Measurements from ENCODE around the gene STK24. TPM values are rescaled to one million over a fixed set of nuclear protein-coding genes. Genes with fewer than 3 reads are reported as not detected.

Gene STK24
- total RNA-seq, 2 donors from 2014 or later, result 55.8 to 63.2 TPM

DNA sequence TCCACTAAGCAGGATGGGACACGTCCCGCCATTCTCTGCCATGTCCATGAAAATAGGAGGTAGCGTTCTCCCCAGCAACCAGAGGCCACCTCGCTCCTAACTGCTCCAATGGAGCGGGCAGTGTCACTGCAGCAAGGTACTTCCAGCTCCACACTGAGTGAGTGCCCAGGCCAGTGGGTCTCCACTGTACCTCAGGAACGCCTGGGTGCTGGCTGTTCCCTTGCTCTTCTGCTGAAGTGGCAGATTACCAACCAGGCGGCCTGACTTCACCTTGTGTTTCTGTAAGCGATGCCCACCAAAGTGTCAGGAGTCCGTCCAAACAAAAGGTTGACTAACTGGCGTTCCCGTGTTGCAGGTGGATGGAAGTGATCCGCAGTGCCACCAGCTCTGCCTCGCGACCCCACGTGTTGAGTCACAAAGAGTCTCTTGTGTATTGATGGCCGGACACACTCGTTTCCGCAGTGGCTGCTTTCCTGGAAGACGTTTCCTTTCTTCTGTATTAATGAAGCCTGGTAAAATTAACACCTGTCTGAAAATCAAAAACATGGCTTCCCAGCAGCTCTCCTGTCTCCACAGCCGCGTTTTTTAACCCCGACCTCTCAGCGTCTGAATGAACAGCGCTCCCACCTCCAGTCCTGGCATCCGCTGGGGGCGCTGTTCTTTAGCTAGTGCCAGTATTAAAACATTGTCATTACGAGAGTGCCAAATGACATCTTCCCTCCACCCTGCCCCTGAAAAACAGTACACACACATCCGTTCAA is 128.8 kb downstream of the STK24 start:
- H3K4me1 ChIP-seq, result peaks cover 0 to 41% of the 10 kb centered on the region in 2 donors
- H3K27me3 ChIP-seq, result no peaks in the 10 kb centered on the region
- TF ChIP-seq, protein P1, sequence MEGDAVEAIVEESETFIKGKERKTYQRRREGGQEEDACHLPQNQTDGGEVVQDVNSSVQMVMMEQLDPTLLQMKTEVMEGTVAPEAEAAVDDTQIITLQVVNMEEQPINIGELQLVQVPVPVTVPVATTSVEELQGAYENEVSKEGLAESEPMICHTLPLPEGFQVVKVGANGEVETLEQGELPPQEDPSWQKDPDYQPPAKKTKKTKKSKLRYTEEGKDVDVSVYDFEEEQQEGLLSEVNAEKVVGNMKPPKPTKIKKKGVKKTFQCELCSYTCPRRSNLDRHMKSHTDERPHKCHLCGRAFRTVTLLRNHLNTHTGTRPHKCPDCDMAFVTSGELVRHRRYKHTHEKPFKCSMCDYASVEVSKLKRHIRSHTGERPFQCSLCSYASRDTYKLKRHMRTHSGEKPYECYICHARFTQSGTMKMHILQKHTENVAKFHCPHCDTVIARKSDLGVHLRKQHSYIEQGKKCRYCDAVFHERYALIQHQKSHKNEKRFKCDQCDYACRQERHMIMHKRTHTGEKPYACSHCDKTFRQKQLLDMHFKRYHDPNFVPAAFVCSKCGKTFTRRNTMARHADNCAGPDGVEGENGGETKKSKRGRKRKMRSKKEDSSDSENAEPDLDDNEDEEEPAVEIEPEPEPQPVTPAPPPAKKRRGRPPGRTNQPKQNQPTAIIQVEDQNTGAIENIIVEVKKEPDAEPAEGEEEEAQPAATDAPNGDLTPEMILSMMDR (IDR thresholded peaks at IDR 0.05), result peak; percentile 59 to 73
- H3K4me3 ChIP-seq, result no peak overlapping the region
- H3K9me3 ChIP-seq, result no peaks in the 10 kb centered on the region
- no peak overlapping the region for H3K27ac ChIP-seq
- peaks cover 29% of the 10 kb centered on the region for H3K36me3 ChIP-seq
- DNase-seq (ENCODE audit: low spot score), result no peak

DNA sequence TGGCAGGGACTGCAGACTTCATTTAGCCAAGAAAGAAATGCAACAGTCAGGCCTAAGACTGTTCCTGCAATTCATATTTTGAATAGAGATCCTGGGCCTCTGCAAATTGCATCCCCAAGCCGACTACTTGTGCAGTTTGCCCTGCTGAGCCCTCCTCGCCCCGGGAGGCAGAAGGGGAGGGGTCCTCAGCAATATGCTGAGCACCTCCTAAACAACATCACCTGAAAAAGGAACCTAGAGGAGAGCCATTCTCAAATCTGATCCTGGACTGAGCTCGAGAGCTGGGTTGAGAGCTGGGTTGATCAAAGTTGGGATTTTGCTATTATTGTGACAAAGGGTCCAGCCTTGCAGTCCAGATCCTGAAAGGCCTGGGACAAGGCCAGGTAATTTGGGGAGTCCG is 129.8 kb downstream of the STK24 start:
- H3K4me3 ChIP-seq, result no peak overlapping the region
- no peak for DNase-seq (ENCODE audit: low spot score)
- H3K9me3 ChIP-seq, result no peaks in the 10 kb centered on the region
- TF ChIP-seq, protein P1 (IDR thresholded peaks at IDR 0.05), result no peak
- peaks cover 0 to 33% of the 10 kb centered on the region in 2 donors for H3K4me1 ChIP-seq
- H3K27me3 ChIP-seq, result no peaks in the 10 kb centered on the region
- H3K27ac ChIP-seq, result no peak overlapping the region
- H3K36me3 ChIP-seq, result peaks cover 25% of the 10 kb centered on the region

DNA sequence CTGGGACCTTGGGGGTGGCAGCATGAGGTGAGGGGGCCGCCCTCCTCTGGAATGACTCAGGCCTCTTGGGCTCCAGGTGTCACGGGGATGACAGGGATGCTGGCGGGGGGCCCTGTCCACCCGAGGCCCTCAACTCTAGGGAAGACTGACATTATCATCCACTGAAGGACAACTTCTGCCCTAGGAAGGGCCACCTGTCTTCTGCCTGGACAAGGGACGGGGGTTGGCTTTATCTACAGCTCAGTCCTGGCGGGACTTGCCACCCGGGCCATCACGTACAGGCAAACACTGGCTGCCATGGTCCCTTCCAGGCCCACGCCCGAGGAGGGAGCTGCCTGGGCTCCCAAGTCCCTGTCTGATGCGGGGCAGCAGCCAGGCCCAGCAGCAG is 130.7 kb downstream of the STK24 start:
- Histone ChIP-seq H3K27me3 (no peaks in the 10 kb centered on the region), H3K27ac (no peak overlapping the region), H3K9me3 (no peaks in the 10 kb centered on the region), H3K36me3 (peaks cover 25% of the 10 kb centered on the region), H3K4me1 (peaks cover 0 to 30% of the 10 kb centered on the region in 2 donors), H3K4me3 (no peak overlapping the region)
- DNase-seq (ENCODE audit: low spot score), result no peak
- TF ChIP-seq, protein P1 (IDR thresholded peaks at IDR 0.05), result no peak

DNA sequence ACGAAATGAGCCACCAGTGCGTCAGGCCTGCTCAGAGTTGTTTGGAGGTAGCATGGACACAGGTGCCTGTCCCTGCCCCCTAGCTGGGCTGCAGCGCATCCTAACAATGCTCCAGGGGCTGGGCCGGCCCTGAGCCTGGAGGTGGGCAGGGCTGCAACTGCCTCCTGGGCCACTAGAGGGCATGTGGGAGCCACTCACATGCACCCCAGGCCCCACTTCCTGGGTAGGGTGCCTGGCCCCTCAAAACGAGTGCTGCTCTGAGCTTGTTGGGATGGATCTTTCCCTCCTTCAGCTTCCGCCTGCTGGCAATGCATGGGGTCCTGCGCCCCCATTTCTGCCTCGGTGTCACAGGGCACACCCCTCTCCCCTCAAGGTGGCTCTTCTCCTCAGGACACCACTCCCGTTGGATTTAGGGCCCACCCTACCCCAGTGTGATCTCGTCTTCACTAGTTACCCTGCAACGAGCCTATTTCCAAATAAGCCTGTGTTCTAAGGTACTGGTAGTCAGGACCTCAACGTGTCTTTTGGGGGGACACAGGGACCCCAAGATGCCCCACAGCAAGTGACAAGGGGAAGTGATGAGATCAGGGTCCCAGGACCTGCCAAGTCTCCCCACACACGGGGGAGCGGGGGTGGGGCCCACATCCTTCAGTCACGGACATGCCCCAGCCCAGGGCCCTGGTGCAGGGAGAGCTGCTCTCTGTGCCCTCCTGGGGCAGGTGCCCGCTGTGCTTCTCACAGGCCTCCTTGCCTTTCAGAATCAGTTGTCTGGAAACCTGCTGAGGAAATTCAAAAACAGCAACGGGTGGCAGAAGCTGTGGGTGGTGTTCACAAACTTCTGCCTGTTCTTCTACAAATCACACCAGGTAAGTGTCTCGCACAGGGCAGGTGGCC is 131.3 kb downstream of the STK24 start:
- TF ChIP-seq, protein P1 (IDR thresholded peaks at IDR 0.05), result peak; percentile 93 to 99
- peak overlapping the region in 1 of 2 donors; percentile 43 for H3K27ac ChIP-seq
- no peaks in the 10 kb centered on the region for H3K27me3 ChIP-seq
- H3K4me3 ChIP-seq, result no peak overlapping the region
- no peaks in the 10 kb centered on the region for H3K9me3 ChIP-seq
- no peak for DNase-seq (ENCODE audit: low spot score)
- H3K36me3 ChIP-seq, result peaks cover 25% of the 10 kb centered on the region
- H3K4me1 ChIP-seq, result peaks cover 0 to 23% of the 10 kb centered on the region in 2 donors

DNA sequence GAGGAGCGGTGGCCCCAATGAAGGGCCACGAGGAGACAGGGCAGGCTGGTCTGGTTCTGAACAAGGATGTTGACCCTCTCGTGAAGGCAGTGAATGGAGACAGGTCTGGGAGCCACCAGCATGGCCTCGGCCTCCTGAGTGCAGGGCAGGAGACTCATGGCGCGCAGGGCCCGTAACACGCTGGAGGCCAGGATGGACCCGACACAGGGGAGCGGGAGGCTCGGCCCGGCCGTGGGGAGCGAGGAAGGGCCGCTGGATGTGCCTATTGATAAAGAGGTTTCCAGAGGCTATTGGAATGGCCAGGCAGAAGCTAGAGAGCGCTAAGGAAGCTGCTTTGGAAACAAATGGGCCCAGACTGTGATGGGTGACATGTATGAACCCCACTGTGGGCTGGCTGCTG is 132.5 kb downstream of the STK24 start:
- TF ChIP-seq, protein P1 (IDR thresholded peaks at IDR 0.05), result no peak
- H3K9me3 ChIP-seq, result no peaks in the 10 kb centered on the region
- peaks cover 31% of the 10 kb centered on the region for H3K36me3 ChIP-seq
- H3K27me3 ChIP-seq, result no peaks in the 10 kb centered on the region
- H3K27ac ChIP-seq, result no peak overlapping the region
- DNase-seq (ENCODE audit: low spot score), result no peak
- no peak overlapping the region for H3K4me3 ChIP-seq
- peaks cover 0 to 13% of the 10 kb centered on the region in 2 donors for H3K4me1 ChIP-seq

Measured in right atrium auricular region (tissue), 2 donors.